Fibroblast of lung (primary cell): ENCODE data around the gene LSM8. TPM values are rescaled to one million over a fixed set of nuclear protein-coding genes. Genes with fewer than 3 reads are reported as not detected.
"Not testable (repeated sequence)": the region's sequence is repeated elsewhere in the genome, so short reads cannot be mapped to it uniquely, and the experiment has no call there.

Experiments
- DNase-seq, 2 donors: peaks; one replicate each; pipeline versions ENCODE4 v3.0.0 to v3.0.0-alpha.2; 2010; ENCODE audit warnings: low read depth in 2 of 2
- H2AFZ ChIP-seq: 2 replicates; pipeline ENCODE4 v1.5.1; 2012; ENCODE audit warnings: low read length, control low read depth, inconsistent platforms
- H3K27ac ChIP-seq: 2 replicates; pipeline ENCODE4 v1.5.1; 2011; ENCODE audit warnings: low read length, control low read depth; ENCODE audit not compliant: insufficient read depth
- H3K27me3 ChIP-seq: 2 replicates; pipeline ENCODE4 v1.5.1; 2011; ENCODE audit warnings: mild to moderate bottlenecking, low read length; ENCODE audit not compliant: control insufficient read depth, insufficient read depth
- H3K36me3 ChIP-seq: 2 replicates; pipeline ENCODE4 v1.5.1; 2011; ENCODE audit warnings: low read length; ENCODE audit not compliant: control insufficient read depth, insufficient read depth
- H3K4me1 ChIP-seq: 2 replicates; pipeline ENCODE4 v1.5.1; 2011; ENCODE audit warnings: low read length; ENCODE audit not compliant: control insufficient read depth, insufficient read depth; ENCODE audit errors: extremely low read depth
- H3K4me2 ChIP-seq: 2 replicates; pipeline ENCODE4 v1.5.1; 2011; ENCODE audit warnings: low read length, control low read depth; ENCODE audit not compliant: insufficient read depth; ENCODE audit errors: extremely low read depth
- H3K4me3 ChIP-seq, 4 experiments: fragments of 200-600 bp in 1 of 4; sonication (generic) in 1 of 4; replicated peaks in 1 of 4; 2 replicates each; pipeline ENCODE4 v1.5.1; 2011 to 2016; ENCODE audit warnings: low read length in 4 of 4, low read depth in 3 of 4, mild to moderate bottlenecking in 3 of 4, control low read depth in 2 of 4, inconsistent platforms in 1 of 4, mixed read lengths in 1 of 4; ENCODE audit not compliant: insufficient read depth in 1 of 4; ENCODE audit errors: control extremely low read depth in 1 of 4
- H3K79me2 ChIP-seq: 2 replicates; pipeline ENCODE4 v1.5.1; 2012; ENCODE audit warnings: mild to moderate bottlenecking, low read length, inconsistent platforms; ENCODE audit not compliant: control insufficient read depth, insufficient read depth
- H3K9ac ChIP-seq: 2 replicates; pipeline ENCODE4 v1.5.1; 2011; ENCODE audit warnings: mild to moderate bottlenecking, low read length, control low read depth; ENCODE audit not compliant: insufficient read depth
- H3K9me3 ChIP-seq: 2 replicates; pipeline ENCODE4 v1.5.1; 2012; ENCODE audit warnings: low read depth, low read length; ENCODE audit not compliant: control insufficient read depth, insufficient read depth
- H4K20me1 ChIP-seq: 2 replicates; pipeline ENCODE4 v1.5.1; 2011; ENCODE audit warnings: low read length; ENCODE audit not compliant: control insufficient read depth, insufficient read depth; ENCODE audit errors: extremely low read depth
- CTCF ChIP-seq, 2 donors: IDR thresholded peaks in 1 of 2; conservative IDR thresholded peaks in 1 of 2; 1 replicate in 1 of 2; 2 replicates in 1 of 2; pipeline ENCODE4 v1.5.1; 2011 to 2012; ENCODE audit warnings: low read length in 2 of 2, control low read depth in 1 of 2, inconsistent platforms in 1 of 2, low read depth in 1 of 2, mild to moderate bottlenecking in 1 of 2
- EZH2 ChIP-seq: IDR thresholded peaks from 2 replicates; pipeline ENCODE4 v1.5.1; 2012; ENCODE audit warnings: low read length, control low read depth, mild to moderate bottlenecking; ENCODE audit errors: missing control alignments
- polyA plus RNA-seq, 2 donors: library from polyadenylated mRNA; depleted of rRNA in 1 of 2; stranded (reverse) in 1 of 2; unstranded in 1 of 2; fragments of >200 nt; gene quantifications; 2 replicates each; pipeline ENCODE4 v1.2.1, GENCODE V29; 2011 to 2012; ENCODE audit warnings: missing spikeins in 1 of 2
- total RNA-seq: library from RNA; depleted of rRNA; stranded (reverse); fragments of >200 nt; gene quantifications from 2 replicates; pipeline ENCODE4 v1.2.1, GENCODE V29; 2014

The LSM8 gene
- total and polyA plus RNA-seq, 2 donors (not counting 1 experiment from before 2014, with no cell fraction given) = 36.8 to 55.0 TPM

- no peaks in the 10 kb centered on the region for H3K27me3 ChIP-seq
- H3K9me3 ChIP-seq = no peaks in the 10 kb centered on the region
- no peaks in the 10 kb centered on the region for H4K20me1 ChIP-seq
- no peak overlapping the region for H2AFZ ChIP-seq
- no peak overlapping the region for H3K27ac ChIP-seq
- no peaks in the 10 kb centered on the region for H3K36me3 ChIP-seq
- H3K9ac ChIP-seq = no peak overlapping the region
- no peaks in the 10 kb centered on the region for H3K79me2 ChIP-seq
- DNase-seq = peak in 1 of 2 donors; percentile 87
- H3K4me2 ChIP-seq = no peak overlapping the region
- no peak overlapping the region for H3K4me3 ChIP-seq
- no peaks in the 10 kb centered on the region for H3K4me1 ChIP-seq
- TF ChIP-seq EZH2 = no peak
- no peak for TF ChIP-seq CTCF (conservative IDR thresholded peaks at IDR 0.05 in 1 of 2, IDR thresholded peaks at IDR 0.05 in 1 of 2; ENCODE audit: low read depth in 1 of 2, low read length in 2 of 2)
These were observed 48.9 kb downstream of the LSM8 start for GRCh38 chr7:118232837-118233236.

GRCh38 chr7:118233799-118234198 lies 49.8 kb downstream of the LSM8 start:
- no peak overlapping the region for H2AFZ ChIP-seq
- no peak for DNase-seq
- TF ChIP-seq CTCF (conservative IDR thresholded peaks at IDR 0.05 in 1 of 2, IDR thresholded peaks at IDR 0.05 in 1 of 2; ENCODE audit: low read depth in 1 of 2, low read length in 2 of 2) (no peak), EZH2 (no peak)
- no peak overlapping the region for H3K9ac ChIP-seq
- H3K9me3 ChIP-seq = no peaks in the 10 kb centered on the region
- no peaks in the 10 kb centered on the region for H3K4me1 ChIP-seq
- H3K4me3 ChIP-seq = no peak overlapping the region
- no peaks in the 10 kb centered on the region for H3K79me2 ChIP-seq
- no peak overlapping the region for H3K4me2 ChIP-seq
- no peaks in the 10 kb centered on the region for H3K27me3 ChIP-seq
- H3K27ac ChIP-seq = no peak overlapping the region
- H4K20me1 ChIP-seq = no peaks in the 10 kb centered on the region
- no peaks in the 10 kb centered on the region for H3K36me3 ChIP-seq

- Histone ChIP-seq H3K9me3 (no peaks in the 10 kb centered on the region), H3K4me1 (no peaks in the 10 kb centered on the region), H3K27me3 (no peaks in the 10 kb centered on the region), H3K9ac (no peak overlapping the region), H2AFZ (no peak overlapping the region), H4K20me1 (no peaks in the 10 kb centered on the region), H3K4me2 (no peak overlapping the region), H3K79me2 (no peaks in the 10 kb centered on the region), H3K27ac (no peak overlapping the region), H3K36me3 (no peaks in the 10 kb centered on the region), H3K4me3 (no peak overlapping the region)
- TF ChIP-seq EZH2 (no peak), CTCF (conservative IDR thresholded peaks at IDR 0.05 in 1 of 2, IDR thresholded peaks at IDR 0.05 in 1 of 2; ENCODE audit: low read depth in 1 of 2, low read length in 2 of 2) (no peak)
- no peak for DNase-seq
These were observed 55.0 kb downstream of the LSM8 start for GRCh38 chr7:118239014-118239413.

- not testable (repeated sequence) for H3K36me3 ChIP-seq, H3K9ac ChIP-seq, H3K27me3 ChIP-seq, H3K9me3 ChIP-seq, H3K4me2 ChIP-seq, H3K4me3 ChIP-seq, H3K79me2 ChIP-seq, H3K4me1 ChIP-seq, DNase-seq, H3K27ac ChIP-seq, H4K20me1 ChIP-seq, H2AFZ ChIP-seq
These were observed 56.4 kb downstream of the LSM8 start for GRCh38 chr7:118240320-118240719.
